Measurements from ENCODE around the gene DHCR7. TPM values are rescaled to one million over a fixed set of nuclear protein-coding genes. Genes with fewer than 3 reads are reported as not detected.

DHCR7 gene
- polyA plus RNA-seq, 1 donor from 2014 or later, result 30.1 TPM

DNA sequence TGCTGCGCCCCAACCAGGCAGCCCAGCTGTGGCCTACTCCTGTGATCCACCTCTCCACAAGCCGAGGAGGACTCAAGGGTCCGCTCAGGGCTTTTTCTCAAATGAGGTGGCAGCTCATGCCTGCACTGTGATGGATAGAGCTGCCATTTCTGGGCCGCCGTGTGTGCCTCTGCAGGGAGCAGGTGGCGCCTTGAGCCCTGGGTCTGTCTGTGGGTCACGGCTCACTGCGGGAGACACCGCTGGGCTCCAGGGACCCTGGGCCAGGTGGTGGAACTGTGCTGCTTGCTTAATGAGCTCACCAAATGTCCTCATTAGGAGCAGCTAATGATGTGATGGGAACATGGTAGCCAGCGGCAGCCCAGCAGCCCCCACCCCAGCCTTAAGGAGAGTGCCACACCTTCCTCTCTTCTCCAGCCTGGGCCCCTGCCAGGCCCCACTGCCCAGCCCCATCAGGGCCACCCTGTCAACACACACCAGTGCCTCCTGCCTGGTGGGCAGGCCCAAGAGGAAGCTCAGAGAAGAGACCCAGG is 50.8 kb downstream of the DHCR7 start:
- H3K9ac ChIP-seq (ENCODE audit: low read length), result no peak overlapping the region
- TF ChIP-seq, protein P1, sequence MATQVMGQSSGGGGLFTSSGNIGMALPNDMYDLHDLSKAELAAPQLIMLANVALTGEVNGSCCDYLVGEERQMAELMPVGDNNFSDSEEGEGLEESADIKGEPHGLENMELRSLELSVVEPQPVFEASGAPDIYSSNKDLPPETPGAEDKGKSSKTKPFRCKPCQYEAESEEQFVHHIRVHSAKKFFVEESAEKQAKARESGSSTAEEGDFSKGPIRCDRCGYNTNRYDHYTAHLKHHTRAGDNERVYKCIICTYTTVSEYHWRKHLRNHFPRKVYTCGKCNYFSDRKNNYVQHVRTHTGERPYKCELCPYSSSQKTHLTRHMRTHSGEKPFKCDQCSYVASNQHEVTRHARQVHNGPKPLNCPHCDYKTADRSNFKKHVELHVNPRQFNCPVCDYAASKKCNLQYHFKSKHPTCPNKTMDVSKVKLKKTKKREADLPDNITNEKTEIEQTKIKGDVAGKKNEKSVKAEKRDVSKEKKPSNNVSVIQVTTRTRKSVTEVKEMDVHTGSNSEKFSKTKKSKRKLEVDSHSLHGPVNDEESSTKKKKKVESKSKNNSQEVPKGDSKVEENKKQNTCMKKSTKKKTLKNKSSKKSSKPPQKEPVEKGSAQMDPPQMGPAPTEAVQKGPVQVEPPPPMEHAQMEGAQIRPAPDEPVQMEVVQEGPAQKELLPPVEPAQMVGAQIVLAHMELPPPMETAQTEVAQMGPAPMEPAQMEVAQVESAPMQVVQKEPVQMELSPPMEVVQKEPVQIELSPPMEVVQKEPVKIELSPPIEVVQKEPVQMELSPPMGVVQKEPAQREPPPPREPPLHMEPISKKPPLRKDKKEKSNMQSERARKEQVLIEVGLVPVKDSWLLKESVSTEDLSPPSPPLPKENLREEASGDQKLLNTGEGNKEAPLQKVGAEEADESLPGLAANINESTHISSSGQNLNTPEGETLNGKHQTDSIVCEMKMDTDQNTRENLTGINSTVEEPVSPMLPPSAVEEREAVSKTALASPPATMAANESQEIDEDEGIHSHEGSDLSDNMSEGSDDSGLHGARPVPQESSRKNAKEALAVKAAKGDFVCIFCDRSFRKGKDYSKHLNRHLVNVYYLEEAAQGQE (IDR thresholded peaks at IDR 0.05; ENCODE audit: borderline replicate concordance), result no peak
- TF ChIP-seq TAF1 (IDR thresholded peaks at IDR 0.05; ENCODE audit: low read depth) (no peak), RAD21 (conservative IDR thresholded peaks at IDR 0.05) (no peak), EP300 (conservative IDR thresholded peaks at IDR 0.05; ENCODE audit: poor library complexity, severe bottlenecking) (no peak), SMC3 (conservative IDR thresholded peaks at IDR 0.05; ENCODE audit: poor library complexity) (no peak), POLR2AphosphoS5 (IDR thresholded peaks at IDR 0.05) (no peak), EZH2 (IDR thresholded peaks at IDR 0.05; ENCODE audit: borderline replicate concordance, insufficient read depth, low read length, poor library complexity, severe bottlenecking) (no peak), MXI1 (conservative IDR thresholded peaks at IDR 0.05; ENCODE audit: poor library complexity, severe bottlenecking) (no peak)
- TF ChIP-seq, protein P2, sequence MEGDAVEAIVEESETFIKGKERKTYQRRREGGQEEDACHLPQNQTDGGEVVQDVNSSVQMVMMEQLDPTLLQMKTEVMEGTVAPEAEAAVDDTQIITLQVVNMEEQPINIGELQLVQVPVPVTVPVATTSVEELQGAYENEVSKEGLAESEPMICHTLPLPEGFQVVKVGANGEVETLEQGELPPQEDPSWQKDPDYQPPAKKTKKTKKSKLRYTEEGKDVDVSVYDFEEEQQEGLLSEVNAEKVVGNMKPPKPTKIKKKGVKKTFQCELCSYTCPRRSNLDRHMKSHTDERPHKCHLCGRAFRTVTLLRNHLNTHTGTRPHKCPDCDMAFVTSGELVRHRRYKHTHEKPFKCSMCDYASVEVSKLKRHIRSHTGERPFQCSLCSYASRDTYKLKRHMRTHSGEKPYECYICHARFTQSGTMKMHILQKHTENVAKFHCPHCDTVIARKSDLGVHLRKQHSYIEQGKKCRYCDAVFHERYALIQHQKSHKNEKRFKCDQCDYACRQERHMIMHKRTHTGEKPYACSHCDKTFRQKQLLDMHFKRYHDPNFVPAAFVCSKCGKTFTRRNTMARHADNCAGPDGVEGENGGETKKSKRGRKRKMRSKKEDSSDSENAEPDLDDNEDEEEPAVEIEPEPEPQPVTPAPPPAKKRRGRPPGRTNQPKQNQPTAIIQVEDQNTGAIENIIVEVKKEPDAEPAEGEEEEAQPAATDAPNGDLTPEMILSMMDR (IDR thresholded peaks at IDR 0.05; ENCODE audit: poor library complexity, severe bottlenecking), result no peak
- no peaks in the 10 kb centered on the region for H4K20me1 ChIP-seq (ENCODE audit: insufficient read depth)
- H3K27me3 ChIP-seq (ENCODE audit: insufficient read depth, low read depth, low read length), result no peaks in the 10 kb centered on the region
- H3K4me2 ChIP-seq (ENCODE audit: low read length), result no peak overlapping the region
- no peaks in the 10 kb centered on the region for H3K9me3 ChIP-seq (ENCODE audit: low read length)
- H3K27ac ChIP-seq (ENCODE audit: low read length), result no peak overlapping the region
- H3K79me2 ChIP-seq (replicated peaks; ENCODE audit: insufficient read depth, low read length), result no peaks in the 10 kb centered on the region
- no peak overlapping the region for H3K4me3 ChIP-seq (ENCODE audit: low read length)
- no peaks in the 10 kb centered on the region for H3K9me2 ChIP-seq (ENCODE audit: insufficient read depth, low read length)
- H2AFZ ChIP-seq (ENCODE audit: low read depth, low read length), result no peak overlapping the region
- H3F3A ChIP-seq (ENCODE audit: insufficient read depth, low read length, poor library complexity, severe bottlenecking), result no peaks in the 10 kb centered on the region
- H3K36me3 ChIP-seq (ENCODE audit: insufficient read depth, low read length), result no peaks in the 10 kb centered on the region

DNA sequence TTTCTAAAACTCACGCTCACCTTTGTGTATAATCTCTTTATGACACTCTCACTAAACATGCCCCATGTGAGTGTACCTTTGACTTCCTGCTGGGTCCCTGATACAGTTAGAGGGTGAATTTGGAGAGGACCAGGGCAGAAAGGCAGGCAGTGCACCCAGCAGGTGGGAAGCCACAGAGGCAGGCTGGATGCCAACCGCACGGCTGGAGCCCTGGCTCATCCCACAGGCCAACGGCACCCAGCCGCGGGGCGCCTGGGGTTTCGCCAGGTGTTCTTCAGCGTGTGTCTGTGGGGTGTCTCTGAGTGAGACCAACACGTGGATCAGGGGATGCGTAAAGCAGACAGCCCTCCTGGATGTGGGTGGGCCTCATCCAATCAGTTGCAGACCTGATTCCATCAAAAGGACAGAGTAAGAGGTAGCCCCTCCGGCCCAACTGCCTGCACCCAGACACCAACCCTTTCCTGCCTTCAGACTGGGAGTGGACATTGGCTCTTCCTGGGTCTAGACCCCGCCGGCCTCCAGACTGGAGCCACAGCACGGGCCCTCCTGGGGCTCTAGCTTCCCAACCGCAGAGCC is 51.6 kb downstream of the DHCR7 start:
- Histone ChIP-seq H3F3A (ENCODE audit: insufficient read depth, low read length, poor library complexity, severe bottlenecking) (no peaks in the 10 kb centered on the region), H3K27me3 (ENCODE audit: insufficient read depth, low read depth, low read length) (no peaks in the 10 kb centered on the region), H3K9me2 (ENCODE audit: insufficient read depth, low read length) (no peaks in the 10 kb centered on the region), H3K9me3 (ENCODE audit: low read length) (no peaks in the 10 kb centered on the region), H2AFZ (ENCODE audit: low read depth, low read length) (no peak overlapping the region), H3K79me2 (replicated peaks; ENCODE audit: insufficient read depth, low read length) (no peaks in the 10 kb centered on the region), H3K4me2 (ENCODE audit: low read length) (no peak overlapping the region), H3K4me3 (ENCODE audit: low read length) (no peak overlapping the region), H4K20me1 (ENCODE audit: insufficient read depth) (no peaks in the 10 kb centered on the region), H3K9ac (ENCODE audit: low read length) (no peak overlapping the region), H3K27ac (ENCODE audit: low read length) (no peak overlapping the region), H3K36me3 (ENCODE audit: insufficient read depth, low read length) (no peaks in the 10 kb centered on the region)
- TF ChIP-seq RAD21 (conservative IDR thresholded peaks at IDR 0.05) (no peak), TAF1 (IDR thresholded peaks at IDR 0.05; ENCODE audit: low read depth) (no peak), EZH2 (IDR thresholded peaks at IDR 0.05; ENCODE audit: borderline replicate concordance, insufficient read depth, low read length, poor library complexity, severe bottlenecking) (no peak), EP300 (conservative IDR thresholded peaks at IDR 0.05; ENCODE audit: poor library complexity, severe bottlenecking) (no peak), POLR2AphosphoS5 (IDR thresholded peaks at IDR 0.05) (no peak), SMC3 (conservative IDR thresholded peaks at IDR 0.05; ENCODE audit: poor library complexity) (no peak), MXI1 (conservative IDR thresholded peaks at IDR 0.05; ENCODE audit: poor library complexity, severe bottlenecking) (no peak)
- TF ChIP-seq, protein P1 (IDR thresholded peaks at IDR 0.05; ENCODE audit: borderline replicate concordance), result no peak
- TF ChIP-seq, protein P2 (IDR thresholded peaks at IDR 0.05; ENCODE audit: poor library complexity, severe bottlenecking), result no peak
